ENCODE measurements around the gene ITM2B. TPM values are rescaled to one million over a fixed set of nuclear protein-coding genes. Genes with fewer than 3 reads are reported as not detected.

ITM2B gene
- total and polyA plus RNA-seq, 4 donors = 469 to 753 (median 593) TPM

- Histone ChIP-seq H3K9me3 (ENCODE audit: control insufficient read depth, insufficient read depth, low read length) (no peaks in the 10 kb centered on the region), H3K4me1 (ENCODE audit: control insufficient read depth, insufficient read depth, low read length) (no peaks in the 10 kb centered on the region), H3K4me3 (ENCODE audit: low read depth, low read length) (no peak overlapping the region), H3K36me3 (ENCODE audit: control insufficient read depth, insufficient read depth, low read length) (no peaks in the 10 kb centered on the region), H3K27me3 (ENCODE audit: control insufficient read depth, insufficient read depth, low read length) (no peaks in the 10 kb centered on the region), H3K27ac (ENCODE audit: low read depth, low read length) (no peak overlapping the region)
- no peak for DNase-seq (ENCODE audit: low read depth in 4 of 6, low spot score in 6 of 6)
- 38% methylated on average over 1 of the region's 4 CpGs for WGBS (ENCODE audit: insufficient coverage)
These were observed 11.3 kb upstream of the ITM2B start for GRCh38 chr13:48221686-48222187.

GRCh38 chr13:48222358-48223301 is 10.4 kb upstream of the ITM2B start:
- H3K4me3 ChIP-seq (ENCODE audit: low read depth, low read length) = no peak overlapping the region
- no peaks in the 10 kb centered on the region for H3K9me3 ChIP-seq (ENCODE audit: control insufficient read depth, insufficient read depth, low read length)
- H3K27me3 ChIP-seq (ENCODE audit: control insufficient read depth, insufficient read depth, low read length) = no peaks in the 10 kb centered on the region
- H3K36me3 ChIP-seq (ENCODE audit: control insufficient read depth, insufficient read depth, low read length) = no peaks in the 10 kb centered on the region
- no peak for DNase-seq (ENCODE audit: low read depth in 4 of 6, low spot score in 6 of 6)
- H3K27ac ChIP-seq (ENCODE audit: low read depth, low read length) = no peak overlapping the region
- whole genome bisulfite sequencing (ENCODE audit: insufficient coverage) = 98% methylated on average over 4 of the region's 12 CpGs
- no peaks in the 10 kb centered on the region for H3K4me1 ChIP-seq (ENCODE audit: control insufficient read depth, insufficient read depth, low read length)

GRCh38 chr13:48224701-48225100 is 8.3 kb upstream of the ITM2B start:
- Histone ChIP-seq H3K27ac (ENCODE audit: low read depth, low read length) (no peak overlapping the region), H3K27me3 (ENCODE audit: control insufficient read depth, insufficient read depth, low read length) (no peaks in the 10 kb centered on the region), H3K4me3 (ENCODE audit: low read depth, low read length) (no peak overlapping the region), H3K4me1 (ENCODE audit: control insufficient read depth, insufficient read depth, low read length) (no peaks in the 10 kb centered on the region), H3K9me3 (ENCODE audit: control insufficient read depth, insufficient read depth, low read length) (no peaks in the 10 kb centered on the region), H3K36me3 (ENCODE audit: control insufficient read depth, insufficient read depth, low read length) (no peaks in the 10 kb centered on the region)
- WGBS (ENCODE audit: insufficient coverage) = no CpG with 5 or more reads among the region's 3 CpGs
- DNase-seq (ENCODE audit: low read depth in 4 of 6, low spot score in 6 of 6) = no peak

- H3K27ac ChIP-seq (ENCODE audit: low read depth, low read length) = no peak overlapping the region
- no peaks in the 10 kb centered on the region for H3K36me3 ChIP-seq (ENCODE audit: control insufficient read depth, insufficient read depth, low read length)
- peaks cover 3% of the 10 kb centered on the region for H3K4me1 ChIP-seq (ENCODE audit: control insufficient read depth, insufficient read depth, low read length)
- DNase-seq (ENCODE audit: low read depth in 4 of 6, low spot score in 6 of 6) = no peak
- H3K4me3 ChIP-seq (ENCODE audit: low read depth, low read length) = no peak overlapping the region
- no peaks in the 10 kb centered on the region for H3K9me3 ChIP-seq (ENCODE audit: control insufficient read depth, insufficient read depth, low read length)
- no peaks in the 10 kb centered on the region for H3K27me3 ChIP-seq (ENCODE audit: control insufficient read depth, insufficient read depth, low read length)
- WGBS (ENCODE audit: insufficient coverage) = no CpG with 5 or more reads among the region's 2 CpGs
These were observed 2.5 kb upstream of the ITM2B start for GRCh38 chr13:48230541-48230940.

GRCh38 chr13:48231080-48231479 is 1.9 kb upstream of the ITM2B start:
- Histone ChIP-seq H3K36me3 (ENCODE audit: control insufficient read depth, insufficient read depth, low read length) (no peaks in the 10 kb centered on the region), H3K27ac (ENCODE audit: low read depth, low read length) (peak overlapping the region; percentile 12), H3K27me3 (ENCODE audit: control insufficient read depth, insufficient read depth, low read length) (no peaks in the 10 kb centered on the region), H3K4me3 (ENCODE audit: low read depth, low read length) (no peak overlapping the region), H3K9me3 (ENCODE audit: control insufficient read depth, insufficient read depth, low read length) (no peaks in the 10 kb centered on the region), H3K4me1 (ENCODE audit: control insufficient read depth, insufficient read depth, low read length) (peaks cover 3% of the 10 kb centered on the region)
- WGBS (ENCODE audit: insufficient coverage) = no CpG with 5 or more reads among the region's 4 CpGs
- peak in 1 of 6 donors; percentile 28 for DNase-seq (ENCODE audit: low read depth in 4 of 6, low spot score in 6 of 6)

- H3K4me1 ChIP-seq (ENCODE audit: control insufficient read depth, insufficient read depth, low read length) = peaks cover 3% of the 10 kb centered on the region
These were observed 1.1 kb upstream of the ITM2B start for GRCh38 chr13:48231933-48232332.

GRCh38 chr13:48232420-48233045 is 473 bp upstream of the ITM2B start:
- Histone ChIP-seq H3K27me3 (ENCODE audit: control insufficient read depth, insufficient read depth, low read length) (no peaks in the 10 kb centered on the region), H3K27ac (ENCODE audit: low read depth, low read length) (peak overlapping the region; percentile 68), H3K4me1 (ENCODE audit: control insufficient read depth, insufficient read depth, low read length) (peaks cover 3% of the 10 kb centered on the region), H3K9me3 (ENCODE audit: control insufficient read depth, insufficient read depth, low read length) (no peaks in the 10 kb centered on the region), H3K4me3 (ENCODE audit: low read depth, low read length) (peak overlapping the region; percentile 95), H3K36me3 (ENCODE audit: control insufficient read depth, insufficient read depth, low read length) (no peaks in the 10 kb centered on the region)
- WGBS (ENCODE audit: insufficient coverage) = 11% methylated on average over 19 of the region's 23 CpGs
- DNase-seq (ENCODE audit: low read depth in 4 of 6, low spot score in 6 of 6) = peak in 1 of 6 donors; percentile 29

More at GRCh38 chr13:48231933-48232332, 1.1 kb upstream of the ITM2B start:
- H3K9me3 ChIP-seq (ENCODE audit: control insufficient read depth, insufficient read depth, low read length) = no peaks in the 10 kb centered on the region
- H3K4me3 ChIP-seq (ENCODE audit: low read depth, low read length) = no peak overlapping the region
- no peaks in the 10 kb centered on the region for H3K27me3 ChIP-seq (ENCODE audit: control insufficient read depth, insufficient read depth, low read length)
- H3K36me3 ChIP-seq (ENCODE audit: control insufficient read depth, insufficient read depth, low read length) = no peaks in the 10 kb centered on the region
- H3K27ac ChIP-seq (ENCODE audit: low read depth, low read length) = peak overlapping the region; percentile 12
- DNase-seq (ENCODE audit: low read depth in 4 of 6, low spot score in 6 of 6) = peak in 1 of 6 donors; percentile 33

- H3K36me3 ChIP-seq (ENCODE audit: control insufficient read depth, insufficient read depth, low read length) = no peaks in the 10 kb centered on the region
- no peaks in the 10 kb centered on the region for H3K27me3 ChIP-seq (ENCODE audit: control insufficient read depth, insufficient read depth, low read length)
- H3K4me3 ChIP-seq (ENCODE audit: low read depth, low read length) = peak overlapping the region; percentile 95
- WGBS (ENCODE audit: insufficient coverage) = 0% methylated on average over 4 of the region's 12 CpGs
- peak overlapping the region; percentile 91 for H3K27ac ChIP-seq (ENCODE audit: low read depth, low read length)
- peaks cover 3% of the 10 kb centered on the region for H3K4me1 ChIP-seq (ENCODE audit: control insufficient read depth, insufficient read depth, low read length)
- H3K9me3 ChIP-seq (ENCODE audit: control insufficient read depth, insufficient read depth, low read length) = no peaks in the 10 kb centered on the region
- DNase-seq (ENCODE audit: low read depth in 4 of 6, low spot score in 6 of 6) = no peak
These were observed 983 bp downstream of the ITM2B start for GRCh38 chr13:48233889-48234488.

- peak overlapping the region; percentile 72 for H3K27ac ChIP-seq (ENCODE audit: low read depth, low read length)
- peak overlapping the region; percentile 95 for H3K4me3 ChIP-seq (ENCODE audit: low read depth, low read length)
- no peaks in the 10 kb centered on the region for H3K9me3 ChIP-seq (ENCODE audit: control insufficient read depth, insufficient read depth, low read length)
- WGBS (ENCODE audit: insufficient coverage) = 0% methylated on average over 1 of the region's 7 CpGs
- no peaks in the 10 kb centered on the region for H3K36me3 ChIP-seq (ENCODE audit: control insufficient read depth, insufficient read depth, low read length)
- peaks cover 3% of the 10 kb centered on the region for H3K4me1 ChIP-seq (ENCODE audit: control insufficient read depth, insufficient read depth, low read length)
- peak in 4 of 6 donors; percentile 4 to 51 (median 40) for DNase-seq (ENCODE audit: low read depth in 4 of 6, low spot score in 6 of 6)
- H3K27me3 ChIP-seq (ENCODE audit: control insufficient read depth, insufficient read depth, low read length) = no peaks in the 10 kb centered on the region
These were observed 1.7 kb downstream of the ITM2B start for GRCh38 chr13:48234566-48235340.
